PC-3 (cell line): ENCODE measurements around the gene LRFN3. TPM values are rescaled to one million over a fixed set of nuclear protein-coding genes. Genes with fewer than 3 reads are reported as not detected.

Experiments
- ATAC-seq: fragments of 200-7000 bp; cut with Tn5 transposase; 2 replicates; pipeline ENCODE4 v1.9.1; 2020; ENCODE audit warnings: mild to moderate bottlenecking, moderate library complexity
- BruUV-seq: library from RNA; stranded (reverse); fragments of 400-500 nt; replicated peaks from 2 replicates; lab custom pipeline; 2021; lab: Mats Ljungman, UMichigan
- CTCF ChIA-PET: fragments of 300-600 bp; sonication (Branson Sonifier 250); formaldehyde crosslinking; loops from one replicate; lab custom pipeline; 2022; ENCODE audit warnings: antibody characterized with exemption; lab: Charles Lee
- POLR2A ChIA-PET: fragments of 300-600 bp; sonication (Branson Sonifier 250); formaldehyde crosslinking; loops from one replicate; lab custom pipeline; 2022; ENCODE audit warnings: antibody characterized with exemption; ENCODE audit not compliant: unreplicated experiment; lab: Charles Lee
- DNase-seq: peaks from one replicate; pipeline ENCODE4 v3.0.0-alpha.2; 2015
- H2AFZ ChIP-seq: fragments of 300-600 bp; sonication (generic); 2 replicates; pipeline ENCODE4 v1.6.0; 2016; ENCODE audit warnings: antibody characterized with exemption, low read length
- H3F3A ChIP-seq: fragments of 300-600 bp; sonication (generic); one replicate; pipeline ENCODE4 v1.6.0; 2017; ENCODE audit warnings: antibody characterized with exemption, low read length, control low read depth, mild to moderate bottlenecking; ENCODE audit not compliant: unreplicated experiment
- H3K27ac ChIP-seq: fragments of 300-600 bp; sonication (generic); 2 replicates; pipeline ENCODE4 v1.5.1; 2016; ENCODE audit warnings: mild to moderate bottlenecking, low read length
- H3K27me3 ChIP-seq: fragments of 300-600 bp; sonication (generic); 2 replicates; pipeline ENCODE4 v1.6.1; 2016; ENCODE audit warnings: low read length, mixed read lengths
- H3K36me3 ChIP-seq: fragments of 300-600 bp; sonication (generic); 2 replicates; pipeline ENCODE4 v1.6.1; 2016; ENCODE audit warnings: low read depth, mixed run types, low read length, mixed read lengths
- H3K4me1 ChIP-seq: fragments of 300-600 bp; sonication (generic); 2 replicates; pipeline ENCODE4 v1.5.1; 2016; ENCODE audit warnings: low read length; ENCODE audit not compliant: insufficient read depth
- H3K4me2 ChIP-seq: fragments of 300-600 bp; sonication (generic); 2 replicates; pipeline ENCODE4 v1.6.0; 2016; ENCODE audit warnings: low read length
- H3K4me3 ChIP-seq: fragments of 300-600 bp; sonication (generic); 2 replicates; pipeline ENCODE4 v1.5.1; 2016; ENCODE audit warnings: mild to moderate bottlenecking, low read length, mixed read lengths
- H3K79me2 ChIP-seq: fragments of 300-600 bp; sonication (generic); 2 replicates; pipeline ENCODE4 v1.6.1; 2017; ENCODE audit warnings: low read length, mixed read lengths
- H3K9ac ChIP-seq: fragments of 300-600 bp; sonication (generic); 2 replicates; pipeline ENCODE4 v1.6.0; 2016; ENCODE audit warnings: mild to moderate bottlenecking, low read length
- H3K9me2 ChIP-seq: fragments of 300-600 bp; sonication (generic); replicated peaks from 2 replicates; pipeline ENCODE4 v1.6.1; 2016; ENCODE audit warnings: mixed run types, low read length, mixed read lengths
- H3K9me3 ChIP-seq: fragments of 300-600 bp; sonication (generic); 2 replicates; pipeline ENCODE4 v1.6.1; 2016; ENCODE audit warnings: low read length, mixed read lengths
- H4K20me1 ChIP-seq: fragments of 300-600 bp; sonication (generic); 2 replicates; pipeline ENCODE4 v1.6.1; 2016; ENCODE audit warnings: low read length, mixed read lengths
- CTCF ChIP-seq: fragments of 300-600 bp; sonication (generic); conservative IDR thresholded peaks from 2 replicates; pipeline ENCODE4 v1.5.1; 2017; ENCODE audit warnings: antibody characterized with exemption, low read depth, mild to moderate bottlenecking, low read length
- EZH2 ChIP-seq: fragments of 300-600 bp; sonication (generic); IDR thresholded peaks from one replicate; pipeline ENCODE4 v1.6.1; 2017; ENCODE audit warnings: antibody characterized with exemption, mild to moderate bottlenecking, low read length; ENCODE audit not compliant: unreplicated experiment
- EZH2phosphoT487 ChIP-seq: fragments of 300-600 bp; sonication (generic); IDR thresholded peaks from 2 replicates; pipeline ENCODE4 v1.6.1; 2018; ENCODE audit warnings: mild to moderate bottlenecking, antibody characterized with exemption, low read length, borderline replicate concordance
- intact Hi-C: fragments of 100-400 bp; cut with micrococcal nuclease; formaldehyde crosslinking; loops from 2 replicates; pipeline ENCODE4 v1.9.0; 2023
- total RNA-seq: library from RNA; depleted of rRNA; stranded (reverse); fragments of >200 nt; gene quantifications from 2 replicates; pipeline ENCODE4 v1.2.3, GENCODE V29; 2014

Gene LRFN3
- total RNA-seq, 1 experiment from 2014 or later: 4.1 TPM

GRCh38 chr19:35937345-35938281 lies 1.4 kb downstream of the LRFN3 start:
- no peak overlapping the region for H3K9ac ChIP-seq
- H3K36me3 ChIP-seq: no peaks in the 10 kb centered on the region
- peak overlapping the region; percentile 74; the same call in 1 of the 2 replicates for H3K4me3 ChIP-seq
- ATAC-seq: no peak
- H3K9me2 ChIP-seq: no peaks in the 10 kb centered on the region
- H3K9me3 ChIP-seq: no peaks in the 10 kb centered on the region
- DNase-seq: no peak
- intact Hi-C loops: loop anchor here (10.0 kb wide), 2 partner anchors 117 to 223 kb away; partner anchors contain the start of genes KMT2B, THAP8 and WDR62
- no peaks in the 10 kb centered on the region for H3K27me3 ChIP-seq
- TF ChIP-seq EZH2phosphoT487 (no peak), CTCF (no peak), EZH2 (no peak)
- H3K4me2 ChIP-seq: peak overlapping the region; percentile 88
- H2AFZ ChIP-seq: no peak overlapping the region
- no peak overlapping the region for H3K27ac ChIP-seq
- H4K20me1 ChIP-seq: no peaks in the 10 kb centered on the region
- H3K4me1 ChIP-seq: peaks cover 9% of the 10 kb centered on the region
- ChIA-PET CTCF (no interaction called here), POLR2A (no interaction called here)
- BruUV-seq: no TSS peak
- no peaks in the 10 kb centered on the region for H3F3A ChIP-seq
- H3K79me2 ChIP-seq: peaks cover 7% of the 10 kb centered on the region; the same call in 1 of the 2 replicates

- Histone ChIP-seq H4K20me1 (no peaks in the 10 kb centered on the region), H3K9ac (no peak overlapping the region), H3K36me3 (no peaks in the 10 kb centered on the region), H3K4me3 (no peak overlapping the region; the same call in 1 of the 2 replicates), H2AFZ (no peak overlapping the region), H3K79me2 (peaks cover 7% of the 10 kb centered on the region; the same call in 1 of the 2 replicates), H3K9me2 (no peaks in the 10 kb centered on the region), H3F3A (no peaks in the 10 kb centered on the region), H3K27me3 (no peaks in the 10 kb centered on the region), H3K4me1 (peaks cover 9% of the 10 kb centered on the region), H3K27ac (no peak overlapping the region), H3K4me2 (peak overlapping the region; percentile 88; the same call in 1 of the 2 replicates), H3K9me3 (no peaks in the 10 kb centered on the region)
- POLR2A ChIA-PET: no interaction called here
- TF ChIP-seq EZH2: no peak
- no peak for TF ChIP-seq EZH2phosphoT487
- DNase-seq (no peak), ATAC-seq (no peak)
- BruUV-seq: no TSS peak
- CTCF ChIA-PET: no interaction called here
- intact Hi-C loops: loop anchor here (10.0 kb wide), 2 partner anchors 116 to 224 kb away; partner anchors contain the start of genes KMT2B, THAP8 and WDR62
Measured at GRCh38 chr19:35938282-35939224, 2.4 kb downstream of the LRFN3 start.
